ENCODE measurements around the gene GAREM1.

The GAREM1 gene

DNA sequence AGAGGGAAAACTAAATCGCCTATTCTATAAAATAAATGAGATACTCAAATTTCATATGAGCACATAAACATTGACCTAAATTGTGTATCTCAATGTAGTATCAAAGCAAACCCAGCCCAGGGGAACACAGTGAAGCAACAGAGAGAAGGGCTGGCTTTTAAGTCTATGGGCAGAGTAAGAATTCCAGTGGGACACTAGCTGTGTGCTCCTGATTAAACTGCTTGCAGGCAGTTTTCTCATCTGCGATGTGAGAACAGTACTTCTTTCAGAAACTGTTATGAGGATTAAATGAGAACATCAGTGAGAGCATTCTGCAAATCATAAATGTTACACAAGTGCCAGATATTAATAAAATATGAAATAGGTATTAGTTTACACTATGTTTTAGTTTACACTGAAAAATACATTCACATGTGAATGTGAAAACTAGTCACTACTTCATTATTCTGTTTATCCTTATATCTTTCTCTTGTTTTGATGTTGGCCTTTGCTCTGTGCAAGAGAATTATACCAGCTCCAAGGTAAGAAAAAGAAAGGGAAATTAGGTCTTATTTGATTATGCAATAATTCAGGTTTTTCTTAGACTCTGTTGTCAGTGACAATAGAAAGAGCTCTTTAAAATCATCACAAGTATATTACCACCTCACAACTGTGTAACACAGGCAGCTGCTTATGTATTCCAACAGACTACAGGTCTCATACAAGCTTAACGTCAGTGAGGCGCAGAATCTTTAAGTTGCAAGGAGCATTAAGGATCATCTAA, 47.5 kb downstream of the GAREM1 start:
- DNase-seq = no peak

GRCh38 chr18:32422201-32422600, 48.5 kb downstream of the GAREM1 start:
- no peak for DNase-seq

GRCh38 chr18:32420084-32420750, 50.5 kb downstream of the GAREM1 start:
- no peak for DNase-seq

DNA sequence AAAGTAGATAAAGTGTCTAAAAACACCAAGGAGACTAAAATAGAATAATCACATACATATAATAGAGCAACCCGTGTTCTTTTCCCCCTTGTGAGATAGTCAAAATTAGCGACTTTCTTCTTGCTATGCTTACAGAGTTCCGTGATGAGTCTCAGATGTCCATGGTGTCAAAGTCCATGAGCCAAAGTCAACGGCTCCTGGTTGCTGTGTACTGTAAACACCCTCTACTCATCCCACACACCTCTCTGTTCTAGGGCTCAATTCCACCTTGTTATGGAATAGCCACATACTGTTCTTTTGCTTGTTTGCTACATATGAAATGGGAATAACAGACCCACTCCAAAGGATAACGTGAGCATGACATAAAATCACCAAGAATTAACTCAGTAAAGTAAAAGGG, 52.5 kb downstream of the GAREM1 start:
- no peak for DNase-seq

DNA sequence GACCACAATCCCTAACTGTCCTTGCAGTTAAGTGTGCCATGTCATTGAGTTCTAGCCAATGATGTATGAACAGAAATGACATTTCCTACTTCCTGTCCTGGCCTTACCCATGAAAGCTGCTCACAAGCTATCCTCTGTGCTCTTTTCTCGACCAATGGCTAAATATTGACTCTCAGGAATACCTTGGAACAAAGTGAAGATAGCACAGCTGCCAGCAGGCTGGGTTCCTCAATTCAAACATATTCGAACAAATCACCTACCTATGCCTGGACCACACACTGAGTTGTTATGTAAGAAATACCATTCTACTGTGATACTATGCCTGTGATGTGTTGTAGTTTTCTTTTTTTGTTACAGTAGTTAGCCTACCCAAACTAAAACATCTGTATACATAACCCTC, 65.1 kb downstream of the GAREM1 start:
- DNase-seq = no peak

GRCh38 chr18:32401621-32402020, 69.1 kb downstream of the GAREM1 start:
- DNase-seq = no peak

GRCh38 chr18:32393407-32393806, 77.3 kb downstream of the GAREM1 start:
- no peak for DNase-seq

DNA sequence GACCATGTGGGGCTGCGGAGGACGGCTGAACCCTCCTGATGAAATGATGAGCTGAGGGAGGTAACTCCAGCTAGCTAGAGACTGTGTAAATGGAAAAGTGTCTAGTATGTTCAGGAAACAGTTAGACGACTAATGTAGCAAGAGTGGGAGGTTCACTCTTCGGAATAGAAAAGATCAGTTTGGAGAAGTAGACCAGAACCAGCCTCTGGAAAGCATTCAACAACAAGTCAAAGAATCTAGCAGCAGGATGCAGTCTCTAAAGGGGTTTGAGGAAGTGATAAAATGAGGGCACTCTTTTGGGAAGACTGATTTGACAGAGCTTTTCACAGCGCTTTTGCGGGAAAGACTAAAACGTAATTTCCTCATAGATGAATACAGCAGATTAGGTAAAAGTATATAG, 79.6 kb downstream of the GAREM1 start:
- no peak for DNase-seq

DNA sequence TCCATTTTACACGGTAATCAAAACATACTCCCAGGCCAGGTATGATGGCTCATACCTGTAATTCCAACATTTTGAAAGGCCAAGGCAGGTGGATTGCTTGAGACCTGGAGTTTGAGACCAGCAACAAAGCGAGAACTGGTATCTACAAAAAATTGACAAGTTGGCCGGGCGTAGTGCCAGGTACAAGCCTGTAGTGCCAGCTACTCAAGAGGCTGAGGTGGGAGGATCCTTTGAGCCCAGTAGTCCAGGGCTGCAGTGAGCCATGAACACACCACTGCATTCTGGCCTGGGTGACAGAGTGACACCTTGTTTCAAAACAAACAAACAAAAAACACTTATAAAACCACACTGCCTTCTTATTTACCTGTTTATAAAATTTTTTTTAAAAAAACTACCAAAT, 80.8 kb downstream of the GAREM1 start:
- no peak for DNase-seq

DNA sequence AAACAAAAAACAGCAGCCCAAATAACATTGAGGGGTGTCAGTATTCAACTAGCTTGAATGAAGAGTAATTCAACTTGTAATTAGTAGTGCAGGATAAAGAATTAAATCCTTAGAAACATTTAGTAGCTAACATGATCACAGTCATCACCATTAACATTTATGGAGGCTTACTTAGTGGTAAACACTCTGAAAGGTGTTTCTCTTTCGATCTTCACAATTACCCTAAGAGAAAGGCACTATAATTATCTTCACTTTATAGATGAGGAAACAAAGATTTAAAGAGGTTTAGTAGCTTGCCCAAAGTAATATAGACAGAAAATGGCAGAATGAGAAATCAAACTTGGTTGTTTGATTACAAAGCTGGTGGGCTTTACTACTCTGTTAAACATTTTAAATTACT, 81.5 kb downstream of the GAREM1 start:
- no peak for DNase-seq

DNA sequence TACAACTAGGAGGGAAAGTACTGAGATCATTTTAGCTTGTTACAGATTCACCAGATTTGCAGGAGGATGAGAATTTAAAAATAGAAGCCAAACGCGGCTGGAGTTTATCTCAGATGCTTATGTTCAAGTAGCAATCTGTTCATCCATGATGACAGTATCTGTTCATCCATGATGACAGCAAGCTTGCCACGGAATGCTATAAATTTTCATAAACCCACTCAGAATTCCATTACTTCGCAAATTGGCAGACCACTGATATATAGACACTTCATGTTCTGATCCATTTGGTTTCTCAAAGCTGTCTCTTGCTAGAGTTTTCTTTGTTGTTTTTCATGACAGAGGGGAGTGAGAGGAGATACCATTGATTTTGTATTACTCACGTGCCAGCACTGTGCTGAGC, 84.2 kb downstream of the GAREM1 start:
- DNase-seq = no peak

GRCh38 chr18:32383050-32383819, 87.4 kb downstream of the GAREM1 start:
- DNase-seq = no peak

GRCh38 chr18:32381761-32382160, 88.9 kb downstream of the GAREM1 start:
- no peak for DNase-seq

GRCh38 chr18:32380559-32380958, 90.1 kb downstream of the GAREM1 start:
- DNase-seq = no peak

- no peak for DNase-seq
These were observed 90.8 kb downstream of the GAREM1 start for GRCh38 chr18:32379891-32380290.

- DNase-seq = no peak
These were observed 92.0 kb downstream of the GAREM1 start for GRCh38 chr18:32378705-32379104.

GRCh38 chr18:32373995-32374394, 96.7 kb downstream of the GAREM1 start:
- DNase-seq = no peak

DNA sequence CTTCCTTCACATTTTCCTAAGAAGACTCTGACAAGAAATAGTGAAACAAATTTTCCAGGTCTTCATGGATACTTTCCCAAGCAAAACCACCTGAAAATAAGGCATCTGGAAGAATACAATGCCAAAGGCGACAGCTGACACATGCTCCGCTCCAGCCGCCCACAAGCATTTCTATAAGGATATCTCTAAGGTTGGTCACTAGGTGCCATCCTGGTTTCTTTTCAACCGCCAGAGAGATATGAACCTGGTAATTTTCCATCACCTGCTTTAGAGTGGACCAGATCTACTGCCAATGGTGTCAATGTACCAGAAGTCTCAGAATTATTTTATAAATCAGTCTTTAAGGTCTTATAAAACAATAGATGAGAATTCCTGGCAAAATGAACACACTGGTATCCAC, 97.2 kb downstream of the GAREM1 start:
- DNase-seq = no peak

DNA sequence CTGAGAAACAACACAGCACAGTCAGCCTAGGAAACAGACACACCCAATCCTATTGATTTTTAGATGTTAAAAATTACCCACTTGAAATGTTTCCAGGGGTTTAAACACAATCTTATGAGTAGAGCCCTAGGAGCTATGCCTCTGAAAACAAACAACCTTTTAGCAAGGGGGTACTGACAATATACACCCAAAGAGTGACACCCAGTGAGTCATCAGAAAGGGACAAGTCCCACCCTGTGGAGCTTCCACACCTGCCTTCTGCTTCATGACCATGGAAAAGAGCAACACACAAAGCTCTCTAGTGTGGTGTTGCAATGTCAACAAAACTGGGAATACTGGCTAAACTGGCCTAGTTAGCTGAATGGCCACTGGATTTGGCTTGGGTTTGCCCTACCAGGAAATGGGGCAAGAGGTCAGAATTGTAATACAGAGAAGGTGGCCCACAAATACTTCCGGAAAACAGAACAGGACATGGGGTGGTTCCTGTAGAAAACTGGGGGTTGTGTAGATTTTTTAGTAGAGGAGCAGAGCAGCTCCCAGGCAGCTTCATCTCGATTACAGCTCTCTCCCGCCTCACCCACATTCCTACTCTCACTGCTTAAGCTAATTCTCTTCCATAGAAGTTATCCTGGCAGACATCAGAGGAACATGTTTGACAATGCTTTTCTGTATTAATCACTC, 98.2 kb downstream of the GAREM1 start:
- DNase-seq = no peak

GRCh38 chr18:32372047-32372380, 98.7 kb downstream of the GAREM1 start:
- DNase-seq = no peak

- DNase-seq = no peak
These were observed 99.3 kb downstream of the GAREM1 start for GRCh38 chr18:32371384-32371783.

GRCh38 chr18:32368991-32369390, 101.7 kb downstream of the GAREM1 start:
- no peak for DNase-seq

DNA sequence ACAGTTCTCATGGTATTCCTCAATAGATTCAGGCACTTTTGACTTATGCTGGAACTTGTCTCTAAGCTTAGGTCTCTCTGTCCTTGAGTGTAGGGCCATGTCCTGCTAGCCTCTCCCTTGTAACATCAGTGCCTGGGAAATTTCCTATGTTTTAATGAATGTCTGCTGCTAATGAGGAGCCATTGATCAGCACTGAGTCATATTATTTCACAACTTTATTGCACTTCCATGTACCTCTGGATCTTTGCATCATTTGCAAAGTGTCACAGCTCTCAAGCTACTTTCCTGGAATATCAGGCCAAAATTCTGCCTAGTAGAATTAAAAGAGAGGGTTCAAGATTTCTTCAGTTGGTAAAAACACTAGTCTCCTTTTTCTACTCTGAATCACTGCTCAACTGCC, 102.5 kb downstream of the GAREM1 start:
- DNase-seq = no peak
